GM18507 (cell line): ENCODE data around the gene POLR1H.

Source experiments
- DNase-seq: peaks from one replicate; pipeline ENCODE4 v3.0.0; 2011; ENCODE audit warnings: low read depth; ENCODE audit not compliant: insufficient read length; ENCODE audit errors: extremely low spot score
- FAIRE-seq: peaks from 2 replicates; lab custom pipeline; 2011; peaks lifted over from hg19 to GRCh38; lab: Jason Lieb, UNC

POLR1H gene

DNA sequence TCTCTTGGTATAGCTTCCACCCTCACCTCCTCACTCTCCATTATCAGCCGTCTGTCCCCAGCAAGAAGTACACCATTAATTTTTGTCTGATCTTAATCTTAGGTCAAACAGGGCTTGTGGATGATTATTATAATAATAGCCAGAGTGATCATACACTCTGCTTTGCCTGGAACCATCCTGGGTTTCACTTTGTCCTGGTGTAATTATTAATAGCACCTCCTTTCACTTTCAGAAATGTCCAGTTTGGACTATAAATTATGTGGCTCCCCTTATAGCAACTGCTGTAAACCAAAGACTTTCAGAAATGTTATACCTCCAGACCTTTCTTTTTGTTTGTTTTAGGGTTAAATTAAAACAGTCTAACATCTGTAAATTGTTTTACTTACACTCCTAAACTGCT, 52.8 kb downstream of the POLR1H start:
- DNase-seq (no peak), FAIRE-seq (no peak)
